GM18511 (cell line): ENCODE measurements around the gene GFOD2.

Experiments used
- ATAC-seq: cut with Tn5 transposase; IDR thresholded peaks from one replicate; pipeline ENCODE4 v1.9.1; 2021; ENCODE audit warnings: mild to moderate bottlenecking, moderate library complexity; ENCODE audit not compliant: unreplicated experiment

The GFOD2 gene

DNA sequence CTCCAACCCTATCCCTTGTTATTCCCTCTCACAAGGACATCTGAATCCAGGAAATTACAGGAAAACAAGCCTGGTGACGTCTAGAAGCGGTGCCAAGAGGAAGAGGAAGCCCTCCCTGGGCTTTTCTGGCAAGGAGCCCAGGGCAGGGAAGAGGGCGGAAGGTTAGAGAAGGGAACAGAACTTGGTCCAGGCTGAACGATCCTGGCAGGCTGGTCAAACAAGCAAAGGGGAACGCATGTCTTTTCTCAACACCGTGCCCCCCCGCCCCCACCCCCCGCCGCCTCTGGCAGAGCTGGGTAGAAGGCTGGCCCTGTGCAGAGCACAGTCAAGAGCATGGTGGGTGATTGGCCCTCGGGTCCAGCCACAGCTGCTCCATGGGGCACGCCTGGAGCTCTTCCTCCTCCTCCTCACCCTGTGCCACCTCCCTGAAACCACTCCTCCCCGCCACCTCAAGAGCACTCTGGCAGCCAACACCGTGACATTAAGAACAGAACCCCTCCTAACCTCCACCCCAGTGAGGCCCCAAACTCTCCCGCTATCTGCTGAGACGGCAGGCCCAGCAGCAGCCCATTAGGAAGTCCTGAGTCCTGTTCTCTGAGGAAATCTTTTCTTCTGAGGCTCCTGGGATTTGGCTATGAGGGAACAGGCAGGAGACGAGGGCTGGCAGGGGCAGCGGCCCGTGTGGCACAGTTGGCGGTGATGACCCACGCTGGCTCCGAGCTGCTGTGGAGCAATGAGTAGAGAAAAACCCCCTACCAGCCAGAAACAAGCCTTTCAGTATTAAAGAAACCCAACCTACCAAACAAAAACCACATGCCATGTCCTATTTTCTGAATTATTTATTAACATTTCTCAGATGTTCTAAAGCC is 45.2 kb downstream of the GFOD2 start:
- no peak for ATAC-seq

GRCh38 chr16:67672739-67673662 is 46.1 kb downstream of the GFOD2 start:
- ATAC-seq = no peak

- no peak for ATAC-seq
These were observed 46.8 kb downstream of the GFOD2 start for GRCh38 chr16:67672306-67672705.

- ATAC-seq = no peak
These were observed 49.5 kb downstream of the GFOD2 start for GRCh38 chr16:67669499-67670101.

DNA sequence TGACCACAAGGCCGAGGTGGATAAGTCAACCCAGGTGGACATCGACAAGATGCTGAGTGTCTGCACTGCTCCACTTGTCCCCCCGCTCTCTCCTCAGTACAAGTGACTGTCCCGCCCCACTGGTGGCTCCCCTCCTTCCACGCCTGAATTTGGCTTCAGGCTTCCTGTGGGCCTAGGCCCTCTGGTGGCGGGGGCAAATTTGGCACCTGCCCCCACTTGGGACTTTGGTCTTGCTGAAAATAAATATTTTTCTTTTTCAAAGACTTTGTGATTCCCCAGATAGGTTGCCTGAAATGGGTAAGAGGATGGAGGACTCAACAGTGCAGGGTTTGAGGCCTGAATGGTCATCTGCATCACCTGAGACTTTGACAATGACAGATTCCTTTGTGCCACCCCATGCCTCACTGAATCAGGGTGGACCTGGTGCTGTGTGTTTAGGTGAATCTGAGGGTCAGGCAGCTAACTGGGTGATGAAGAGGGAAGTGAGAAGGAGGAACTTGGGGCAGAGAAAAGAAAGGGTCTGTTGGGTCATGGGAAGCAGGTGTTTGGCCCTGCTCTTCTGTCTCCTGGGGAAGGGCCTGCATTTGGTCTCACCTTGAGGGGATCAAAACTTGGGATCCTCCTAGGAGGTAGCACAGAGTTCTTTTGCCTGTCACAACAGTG is 50.5 kb downstream of the GFOD2 start:
- no peak for ATAC-seq

DNA sequence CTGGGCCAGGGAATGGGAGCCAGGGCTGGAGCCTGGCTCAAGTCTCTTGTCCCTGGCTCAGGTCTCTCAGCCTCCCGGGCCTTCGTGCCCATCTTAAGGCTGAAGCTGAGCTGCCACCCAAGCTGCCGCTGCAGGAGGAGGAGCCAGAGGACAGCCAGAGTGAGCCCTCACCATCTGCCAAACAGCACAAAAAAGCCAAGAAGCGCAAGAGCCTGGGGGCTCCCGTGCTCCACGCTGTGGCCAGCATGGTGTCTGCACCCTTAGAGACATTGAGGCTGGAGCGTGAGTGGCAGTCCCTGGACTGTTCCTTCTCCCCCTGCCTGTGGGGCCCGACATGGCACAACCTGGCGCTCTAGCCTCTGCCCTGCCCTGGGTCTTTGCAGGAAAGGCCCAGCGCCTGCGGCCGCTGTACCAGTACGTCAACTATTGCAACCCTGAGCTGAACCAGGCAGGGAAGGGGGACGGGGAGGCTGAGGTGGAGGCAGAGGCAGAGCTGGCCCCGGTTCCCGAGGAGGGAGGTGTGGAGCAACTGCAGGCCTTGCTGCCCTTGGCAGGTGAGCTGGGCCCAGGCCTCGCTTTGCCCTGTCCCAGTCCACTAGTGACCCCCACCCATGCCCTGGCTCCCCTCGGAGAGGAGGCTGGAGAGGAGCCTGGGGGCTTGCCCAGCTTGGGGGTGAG is 51.2 kb downstream of the GFOD2 start:
- peak; percentile 82 for ATAC-seq

DNA sequence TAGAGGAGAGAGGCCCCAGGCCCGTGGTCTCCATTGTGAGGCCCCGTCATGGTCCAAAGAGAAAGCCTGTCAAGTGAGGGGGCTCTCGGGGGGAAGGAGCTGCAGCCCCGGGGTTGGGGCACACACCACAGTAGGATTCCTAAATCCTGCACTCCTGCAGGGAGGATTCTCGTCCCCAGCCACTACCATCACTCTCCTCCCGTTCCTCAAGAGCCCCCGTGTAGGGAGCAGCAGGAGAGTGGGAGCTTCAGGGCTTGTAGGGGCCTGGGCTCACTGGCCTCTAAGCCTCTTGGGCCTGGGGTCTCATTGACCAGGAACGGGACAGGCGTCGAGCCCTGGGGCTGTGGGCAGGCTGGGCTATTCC is 51.7 kb downstream of the GFOD2 start:
- ATAC-seq = no peak

- ATAC-seq = peak; percentile 60
These were observed 52.3 kb downstream of the GFOD2 start, which contains the start of the genes C16orf86 and ENKD1 for GRCh38 chr16:67666559-67667452. Gene C16orf86, plus strand, starts transcription at chr16:67666814. Its CDS starts 157 bp downstream, at chr16:67666971. Gene ENKD1, minus strand, starts transcription at chr16:67666750. Its CDS starts 308 bp downstream, at chr16:67666442.

- ATAC-seq = no peak
These were observed 53.0 kb downstream of the GFOD2 start for GRCh38 chr16:67666032-67666551.

- ATAC-seq = no peak
These were observed 53.5 kb downstream of the GFOD2 start for GRCh38 chr16:67665598-67665997.

DNA sequence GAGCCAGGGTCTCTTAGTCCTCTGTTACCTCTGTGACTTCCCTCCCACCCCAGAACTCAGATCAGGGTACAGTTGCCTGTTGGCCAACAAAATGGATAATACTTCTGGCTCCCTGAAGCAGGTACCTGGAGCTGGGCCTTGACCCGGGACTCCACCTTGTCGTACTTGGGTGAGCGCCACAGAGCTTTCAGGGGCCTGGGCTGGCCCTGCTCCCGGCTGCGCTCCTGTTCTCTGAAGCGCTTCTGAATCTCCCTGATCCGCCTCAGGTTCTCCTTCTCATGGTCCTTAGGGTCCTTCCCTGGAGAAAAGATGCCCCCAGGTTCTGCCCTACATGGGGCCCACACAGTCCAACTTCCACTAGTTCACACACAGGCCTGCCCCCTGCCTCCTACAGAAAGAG is 54.2 kb downstream of the GFOD2 start:
- no peak for ATAC-seq

- ATAC-seq = no peak
These were observed 54.9 kb downstream of the GFOD2 start for GRCh38 chr16:67664258-67664657.

DNA sequence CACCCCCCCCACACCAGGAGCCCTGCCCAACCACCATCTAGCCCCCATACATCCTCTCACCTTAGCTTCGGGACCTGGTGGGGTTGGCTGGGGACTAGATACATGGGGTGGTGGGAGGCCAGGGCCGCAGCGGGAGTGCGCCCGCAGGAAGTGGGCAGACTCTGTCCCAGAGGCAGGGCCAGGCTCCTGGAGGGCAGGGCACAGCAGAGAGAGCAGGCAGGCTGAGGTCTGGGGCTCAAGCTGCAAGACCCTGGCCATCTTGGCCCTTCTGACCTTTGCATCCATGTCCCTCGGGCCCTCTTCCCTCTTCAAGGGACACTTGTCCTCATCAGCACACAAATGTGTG is 55.3 kb downstream of the GFOD2 start:
- ATAC-seq = no peak

DNA sequence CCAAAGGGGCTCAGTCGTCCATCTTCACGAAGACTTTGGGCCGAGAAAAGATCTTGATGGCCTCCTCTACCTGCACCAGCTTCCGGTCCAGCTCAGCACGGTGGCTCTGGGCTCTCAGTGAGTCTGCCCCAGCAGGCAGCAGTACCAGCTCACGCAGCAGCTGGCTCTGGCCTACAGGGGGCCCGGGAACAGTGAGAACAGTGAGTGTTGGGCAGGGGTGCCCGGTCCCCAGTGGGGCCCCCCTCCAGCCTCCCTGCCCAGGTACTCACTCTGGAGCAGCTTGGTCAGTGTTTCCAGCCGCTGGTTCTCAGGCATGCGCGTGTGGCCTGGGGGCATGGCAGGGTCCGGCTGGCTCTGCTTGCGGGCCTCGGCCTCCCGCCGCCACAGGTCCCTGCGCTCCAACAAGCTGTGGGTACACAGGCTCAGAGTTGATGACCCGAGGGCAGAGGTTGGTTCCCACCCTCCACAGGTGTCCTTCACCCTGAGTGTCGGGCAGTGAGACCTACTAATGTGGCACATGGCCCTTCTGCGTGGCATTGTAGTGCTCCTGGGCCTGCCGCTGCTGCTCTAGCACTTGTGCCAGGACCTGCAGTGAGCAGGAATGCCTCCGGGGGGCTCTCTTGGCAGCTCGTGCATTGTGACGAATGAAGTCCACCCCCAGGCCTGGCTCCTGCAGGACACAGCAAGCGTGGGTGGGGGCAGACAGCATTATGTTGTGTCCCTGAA is 55.8 kb downstream of the GFOD2 start:
- ATAC-seq = no peak

- no peak for ATAC-seq
These were observed 56.5 kb downstream of the GFOD2 start for GRCh38 chr16:67662653-67663010.

GRCh38 chr16:67661886-67662652 is 57.0 kb downstream of the GFOD2 start:
- no peak for ATAC-seq

DNA sequence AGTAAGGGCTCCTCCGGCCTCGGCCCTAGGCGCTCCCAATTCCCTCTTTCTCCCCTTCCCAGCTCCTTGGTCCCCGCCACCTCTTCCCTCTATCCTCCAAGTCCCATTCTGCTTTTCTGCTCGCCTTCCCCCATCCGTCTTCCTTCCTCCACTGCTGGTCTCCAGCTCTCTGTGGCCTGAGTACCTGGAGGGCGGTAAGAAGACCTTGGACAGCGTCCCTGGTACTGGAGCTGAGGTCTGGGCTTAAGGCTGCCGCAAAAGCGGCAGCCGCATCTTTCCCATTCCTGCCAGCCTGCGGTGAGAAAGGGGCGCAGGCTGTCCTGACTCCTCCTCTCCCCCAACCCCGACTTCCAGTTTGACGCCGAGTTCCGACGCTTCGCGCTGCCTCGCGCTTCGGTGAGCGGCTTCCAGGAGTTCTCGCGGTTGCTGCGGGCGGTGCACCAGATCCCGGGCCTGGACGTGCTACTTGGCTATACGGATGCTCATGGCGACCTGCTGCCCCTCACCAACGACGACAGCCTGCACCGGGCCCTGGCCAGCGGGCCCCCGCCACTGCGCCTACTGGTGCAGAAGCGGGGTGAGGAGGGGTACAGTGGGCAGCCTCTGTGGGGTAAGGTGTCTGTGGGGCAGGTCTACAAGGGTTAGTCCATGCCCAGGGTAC is 57.9 kb downstream of the GFOD2 start:
- no peak for ATAC-seq
